ENCODE data around the gene KNL1.

Gene KNL1

DNA sequence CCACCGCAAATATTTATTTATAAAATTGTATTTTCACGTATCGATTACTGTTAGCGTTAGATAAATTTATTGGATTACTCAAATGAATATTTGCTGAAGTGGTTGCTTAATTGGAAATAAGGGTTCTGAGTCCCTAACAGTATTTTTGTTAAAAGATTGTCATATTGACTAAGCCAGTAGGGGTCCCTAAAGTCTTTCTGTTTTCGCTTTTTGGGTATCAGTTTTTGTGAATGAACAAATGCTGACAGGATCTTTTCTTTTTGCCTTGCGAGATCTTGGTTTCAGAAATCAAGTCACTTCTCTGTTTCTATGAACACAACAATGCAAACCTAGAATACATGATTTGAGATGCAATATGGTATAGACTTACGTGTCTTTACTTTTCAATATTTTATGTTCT is 108.0 kb downstream of the KNL1 start:
- Histone ChIP-seq H3K4me3 (ENCODE audit: low read length) (no peak overlapping the region), H3K27me3 (ENCODE audit: insufficient read depth, low read length) (no peaks in the 10 kb centered on the region), H3K9ac (ENCODE audit: low read depth, low read length) (no peak overlapping the region), H3K9me3 (ENCODE audit: insufficient read depth, low read depth, low read length) (no peaks in the 10 kb centered on the region), H3K4me1 (ENCODE audit: insufficient read depth, low read length) (no peaks in the 10 kb centered on the region), H3K36me3 (ENCODE audit: insufficient read depth, low read depth, low read length) (peaks cover 76% of the 10 kb centered on the region), H3K27ac (ENCODE audit: low read length) (no peak overlapping the region)

DNA sequence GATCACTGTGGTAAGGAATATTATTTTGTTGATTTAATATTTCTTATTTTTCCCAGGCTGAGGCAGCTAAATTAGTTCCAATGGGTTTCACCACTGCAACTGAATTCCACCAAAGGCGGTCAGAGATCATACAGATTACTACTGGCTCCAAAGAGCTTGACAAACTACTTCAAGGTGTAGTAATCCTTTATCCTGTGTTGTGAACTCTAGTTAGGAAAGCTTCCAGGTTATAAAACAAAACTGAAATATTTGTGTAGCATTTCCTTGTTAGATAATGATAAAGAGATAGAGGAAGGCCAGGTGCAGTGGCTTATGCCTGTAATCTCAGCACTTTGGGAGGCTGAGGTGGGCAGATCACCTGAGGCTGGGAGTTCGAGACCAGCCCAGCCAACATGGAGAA is 112.1 kb downstream of the KNL1 start:
- Histone ChIP-seq H3K9me3 (ENCODE audit: insufficient read depth, low read depth, low read length) (no peaks in the 10 kb centered on the region), H3K36me3 (ENCODE audit: insufficient read depth, low read depth, low read length) (peaks cover 83% of the 10 kb centered on the region), H3K27me3 (ENCODE audit: insufficient read depth, low read length) (no peaks in the 10 kb centered on the region), H3K9ac (ENCODE audit: low read depth, low read length) (no peak overlapping the region), H3K4me1 (ENCODE audit: insufficient read depth, low read length) (no peaks in the 10 kb centered on the region), H3K4me3 (ENCODE audit: low read length) (no peak overlapping the region), H3K27ac (ENCODE audit: low read length) (no peak overlapping the region)

Measured in iPS-20b (cell line).